Activated T-helper 17 cell treated with anti-CD3 and anti-CD28 coated beads, Interleukin-2, amount 50 U/mL, for 72 hours (primary cell): Measurements from ENCODE around the gene PRR20G. TPM values are rescaled to one million over a fixed set of nuclear protein-coding genes. Genes with fewer than 3 reads are reported as not detected.

Source experiments
- ATAC-seq: fragments of 150-1000 bp; cut with Tn5 transposase; replicated peaks from 2 replicates; pipeline ENCODE4 v1.10.0; 2021; ENCODE audit warnings: mild to moderate bottlenecking, moderate library complexity
- H3K27ac Mint-ChIP-seq: one replicate; pipeline ENCODE4 v1.8.0; 2022; ENCODE audit warnings: mixed read lengths
- H3K27me3 Mint-ChIP-seq: one replicate; pipeline ENCODE4 v1.8.0; 2022; ENCODE audit warnings: mixed read lengths
- H3K36me3 Mint-ChIP-seq: one replicate; pipeline ENCODE4 v1.8.0; 2022; ENCODE audit warnings: low read depth, mild to moderate bottlenecking, mixed read lengths
- H3K4me1 Mint-ChIP-seq: one replicate; pipeline ENCODE4 v1.8.0; 2022; ENCODE audit warnings: mixed read lengths
- H3K4me3 Mint-ChIP-seq: one replicate; pipeline ENCODE4 v1.8.0; 2022; ENCODE audit warnings: mild to moderate bottlenecking, mixed read lengths
- H3K9me3 Mint-ChIP-seq: one replicate; pipeline ENCODE4 v1.8.0; 2022; ENCODE audit warnings: mixed read lengths
- total RNA-seq, 2 donors: library from RNA; stranded (reverse); gene quantifications; one replicate each; pipeline ENCODE4 v1.2.3, GENCODE V29; 2022

Gene PRR20G
- total RNA-seq, 2 donors from 2014 or later, result not detected

- H3K27me3 Mint-ChIP-seq, result peaks cover 17% of the 10 kb centered on the region
- ATAC-seq, result no peak
- H3K9me3 Mint-ChIP-seq, result no peaks in the 10 kb centered on the region
- no peak overlapping the region for H3K27ac Mint-ChIP-seq
- H3K4me3 Mint-ChIP-seq, result no peak overlapping the region
- no peaks in the 10 kb centered on the region for H3K36me3 Mint-ChIP-seq
- no peaks in the 10 kb centered on the region for H3K4me1 Mint-ChIP-seq
Observed at GRCh38 chr3:127263586-127264231, 24.1 kb downstream of the PRR20G start.

GRCh38 chr3:127263037-127263436 is 24.8 kb downstream of the PRR20G start:
- H3K4me1 Mint-ChIP-seq, result no peaks in the 10 kb centered on the region
- no peaks in the 10 kb centered on the region for H3K36me3 Mint-ChIP-seq
- no peak for ATAC-seq
- H3K27me3 Mint-ChIP-seq, result peaks cover 17% of the 10 kb centered on the region
- H3K27ac Mint-ChIP-seq, result no peak overlapping the region
- H3K9me3 Mint-ChIP-seq, result no peaks in the 10 kb centered on the region
- no peak overlapping the region for H3K4me3 Mint-ChIP-seq

- H3K4me3 Mint-ChIP-seq, result no peak overlapping the region
- no peaks in the 10 kb centered on the region for H3K4me1 Mint-ChIP-seq
- H3K27ac Mint-ChIP-seq, result no peak overlapping the region
- no peaks in the 10 kb centered on the region for H3K9me3 Mint-ChIP-seq
- no peak for ATAC-seq
- H3K27me3 Mint-ChIP-seq, result peaks cover 17% of the 10 kb centered on the region
- H3K36me3 Mint-ChIP-seq, result no peaks in the 10 kb centered on the region
Observed at GRCh38 chr3:127262533-127262932, 25.3 kb downstream of the PRR20G start.

GRCh38 chr3:127261925-127262324 is 25.9 kb downstream of the PRR20G start:
- no peaks in the 10 kb centered on the region for H3K36me3 Mint-ChIP-seq
- no peak overlapping the region for H3K4me3 Mint-ChIP-seq
- H3K9me3 Mint-ChIP-seq, result no peaks in the 10 kb centered on the region
- ATAC-seq, result no peak
- H3K27me3 Mint-ChIP-seq, result peaks cover 17% of the 10 kb centered on the region
- no peak overlapping the region for H3K27ac Mint-ChIP-seq
- H3K4me1 Mint-ChIP-seq, result no peaks in the 10 kb centered on the region

GRCh38 chr3:127260826-127261555 is 26.9 kb downstream of the PRR20G start:
- Mint-ChIP-seq H3K27ac (no peak overlapping the region), H3K4me3 (no peak overlapping the region)

GRCh38 chr3:127260416-127260815 is 27.4 kb downstream of the PRR20G start:
- Mint-ChIP-seq H3K27ac (no peak overlapping the region), H3K9me3 (no peaks in the 10 kb centered on the region), H3K27me3 (peaks cover 14% of the 10 kb centered on the region), H3K36me3 (no peaks in the 10 kb centered on the region), H3K4me1 (no peaks in the 10 kb centered on the region), H3K4me3 (no peak overlapping the region)
- ATAC-seq, result no peak

More at GRCh38 chr3:127260826-127261555, 26.9 kb downstream of the PRR20G start:
- Mint-ChIP-seq H3K36me3 (no peaks in the 10 kb centered on the region), H3K4me1 (no peaks in the 10 kb centered on the region), H3K27me3 (peaks cover 16% of the 10 kb centered on the region), H3K9me3 (no peaks in the 10 kb centered on the region)
- no peak for ATAC-seq

GRCh38 chr3:127259882-127260281 is 28.0 kb downstream of the PRR20G start:
- H3K27me3 Mint-ChIP-seq, result peaks cover 10% of the 10 kb centered on the region
- no peaks in the 10 kb centered on the region for H3K36me3 Mint-ChIP-seq
- ATAC-seq, result no peak
- H3K4me1 Mint-ChIP-seq, result no peaks in the 10 kb centered on the region
- no peaks in the 10 kb centered on the region for H3K9me3 Mint-ChIP-seq
- H3K27ac Mint-ChIP-seq, result no peak overlapping the region
- H3K4me3 Mint-ChIP-seq, result no peak overlapping the region

- Mint-ChIP-seq H3K36me3 (no peaks in the 10 kb centered on the region), H3K4me3 (no peak overlapping the region), H3K9me3 (no peaks in the 10 kb centered on the region), H3K27me3 (peaks cover 7% of the 10 kb centered on the region), H3K4me1 (no peaks in the 10 kb centered on the region), H3K27ac (no peak overlapping the region)
- no peak for ATAC-seq
Observed at GRCh38 chr3:127258733-127259132, 29.1 kb downstream of the PRR20G start.

- Mint-ChIP-seq H3K4me3 (no peak overlapping the region), H3K27me3 (peaks cover 7% of the 10 kb centered on the region), H3K9me3 (no peaks in the 10 kb centered on the region), H3K27ac (no peak overlapping the region), H3K4me1 (no peaks in the 10 kb centered on the region), H3K36me3 (no peaks in the 10 kb centered on the region)
- ATAC-seq, result no peak
Observed at GRCh38 chr3:127257351-127257750, 30.5 kb downstream of the PRR20G start.

GRCh38 chr3:127256733-127257271 is 31.0 kb downstream of the PRR20G start:
- ATAC-seq, result no peak
- H3K4me3 Mint-ChIP-seq, result no peak overlapping the region
- no peaks in the 10 kb centered on the region for H3K9me3 Mint-ChIP-seq
- H3K4me1 Mint-ChIP-seq, result no peaks in the 10 kb centered on the region
- peaks cover 7% of the 10 kb centered on the region for H3K27me3 Mint-ChIP-seq
- no peaks in the 10 kb centered on the region for H3K36me3 Mint-ChIP-seq
- H3K27ac Mint-ChIP-seq, result no peak overlapping the region

- Mint-ChIP-seq H3K9me3 (no peaks in the 10 kb centered on the region), H3K36me3 (no peaks in the 10 kb centered on the region), H3K27ac (no peak overlapping the region), H3K4me3 (no peak overlapping the region), H3K4me1 (no peaks in the 10 kb centered on the region), H3K27me3 (peaks cover 7% of the 10 kb centered on the region)
- ATAC-seq, result no peak
Observed at GRCh38 chr3:127256138-127256537, 31.7 kb downstream of the PRR20G start.

GRCh38 chr3:127255516-127255915 is 32.3 kb downstream of the PRR20G start:
- H3K4me1 Mint-ChIP-seq, result no peaks in the 10 kb centered on the region
- peaks cover 7% of the 10 kb centered on the region for H3K27me3 Mint-ChIP-seq
- no peak for ATAC-seq
- no peak overlapping the region for H3K4me3 Mint-ChIP-seq
- no peaks in the 10 kb centered on the region for H3K9me3 Mint-ChIP-seq
- no peaks in the 10 kb centered on the region for H3K36me3 Mint-ChIP-seq
- no peak overlapping the region for H3K27ac Mint-ChIP-seq

- no peak overlapping the region for H3K27ac Mint-ChIP-seq
- H3K9me3 Mint-ChIP-seq, result no peaks in the 10 kb centered on the region
- H3K4me3 Mint-ChIP-seq, result no peak overlapping the region
- peaks cover 7% of the 10 kb centered on the region for H3K27me3 Mint-ChIP-seq
- no peaks in the 10 kb centered on the region for H3K4me1 Mint-ChIP-seq
- ATAC-seq, result no peak
- H3K36me3 Mint-ChIP-seq, result no peaks in the 10 kb centered on the region
Observed at GRCh38 chr3:127254730-127255129, 33.1 kb downstream of the PRR20G start.

- no peaks in the 10 kb centered on the region for H3K36me3 Mint-ChIP-seq
- peaks cover 7% of the 10 kb centered on the region for H3K27me3 Mint-ChIP-seq
- no peak overlapping the region for H3K27ac Mint-ChIP-seq
- no peak for ATAC-seq
- H3K4me1 Mint-ChIP-seq, result no peaks in the 10 kb centered on the region
- no peak overlapping the region for H3K4me3 Mint-ChIP-seq
- no peaks in the 10 kb centered on the region for H3K9me3 Mint-ChIP-seq
Observed at GRCh38 chr3:127254033-127254644, 33.7 kb downstream of the PRR20G start.

- ATAC-seq, result no peak
- Mint-ChIP-seq H3K27me3 (peaks cover 7% of the 10 kb centered on the region), H3K36me3 (no peaks in the 10 kb centered on the region), H3K9me3 (peaks cover 3% of the 10 kb centered on the region), H3K27ac (no peak overlapping the region), H3K4me1 (no peaks in the 10 kb centered on the region), H3K4me3 (no peak overlapping the region)
Observed at GRCh38 chr3:127253491-127253890, 34.4 kb downstream of the PRR20G start.
